Measurements from ENCODE around the gene NR1H2.

Gene NR1H2

DNA sequence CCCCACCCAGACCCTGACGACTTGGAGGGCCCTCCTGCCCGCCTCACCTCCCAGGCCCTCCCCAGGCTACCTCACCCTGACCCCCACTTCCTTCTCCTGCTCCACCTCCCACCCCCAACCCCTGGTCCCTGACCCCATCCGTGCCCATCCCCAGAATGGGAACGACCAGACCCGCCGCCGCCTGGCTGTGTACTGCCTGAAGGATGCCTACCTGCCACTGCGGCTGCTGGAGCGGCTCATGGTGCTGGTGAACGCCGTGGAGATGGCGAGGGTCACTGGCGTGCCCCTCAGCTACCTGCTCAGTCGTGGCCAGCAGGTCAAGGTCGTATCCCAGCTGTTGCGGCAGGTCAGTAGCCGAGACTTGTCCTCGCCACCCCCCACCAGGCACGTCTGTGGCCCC, 30.6 kb downstream of the NR1H2 start:
- no peak for DNase-seq (ENCODE audit: low spot score)
- TF ChIP-seq, protein P1, sequence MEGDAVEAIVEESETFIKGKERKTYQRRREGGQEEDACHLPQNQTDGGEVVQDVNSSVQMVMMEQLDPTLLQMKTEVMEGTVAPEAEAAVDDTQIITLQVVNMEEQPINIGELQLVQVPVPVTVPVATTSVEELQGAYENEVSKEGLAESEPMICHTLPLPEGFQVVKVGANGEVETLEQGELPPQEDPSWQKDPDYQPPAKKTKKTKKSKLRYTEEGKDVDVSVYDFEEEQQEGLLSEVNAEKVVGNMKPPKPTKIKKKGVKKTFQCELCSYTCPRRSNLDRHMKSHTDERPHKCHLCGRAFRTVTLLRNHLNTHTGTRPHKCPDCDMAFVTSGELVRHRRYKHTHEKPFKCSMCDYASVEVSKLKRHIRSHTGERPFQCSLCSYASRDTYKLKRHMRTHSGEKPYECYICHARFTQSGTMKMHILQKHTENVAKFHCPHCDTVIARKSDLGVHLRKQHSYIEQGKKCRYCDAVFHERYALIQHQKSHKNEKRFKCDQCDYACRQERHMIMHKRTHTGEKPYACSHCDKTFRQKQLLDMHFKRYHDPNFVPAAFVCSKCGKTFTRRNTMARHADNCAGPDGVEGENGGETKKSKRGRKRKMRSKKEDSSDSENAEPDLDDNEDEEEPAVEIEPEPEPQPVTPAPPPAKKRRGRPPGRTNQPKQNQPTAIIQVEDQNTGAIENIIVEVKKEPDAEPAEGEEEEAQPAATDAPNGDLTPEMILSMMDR (IDR thresholded peaks at IDR 0.05; ENCODE audit: borderline replicate concordance, control extremely low read depth, extremely low read depth, insufficient read depth, missing control alignments): no peak
- in situ Hi-C loops (cut with MboI; ENCODE audit: low sequenced_read_pairs, unreplicated experiment): no loop called here

DNA sequence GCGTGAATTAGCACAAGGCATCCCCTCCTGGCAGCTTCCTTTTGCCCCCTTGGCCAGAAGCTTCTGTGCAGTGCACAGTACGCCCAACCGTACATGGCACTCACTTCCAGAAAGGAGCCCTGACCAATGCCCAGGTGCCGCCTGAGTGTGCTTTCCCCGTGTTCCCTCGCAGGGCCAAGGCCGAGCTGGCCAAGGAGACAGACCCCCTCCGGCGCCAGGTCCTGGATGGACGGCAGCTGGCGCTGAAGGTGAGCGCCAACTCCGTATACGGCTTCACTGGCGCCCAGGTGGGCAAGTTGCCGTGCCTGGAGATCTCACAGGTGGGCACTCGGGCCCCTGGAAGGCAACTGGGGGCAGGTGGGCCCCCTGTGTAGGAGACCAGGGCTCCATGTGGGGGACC, 33.1 kb downstream of the NR1H2 start:
- in situ Hi-C loops (cut with MboI; ENCODE audit: low sequenced_read_pairs, unreplicated experiment): no loop called here
- TF ChIP-seq, protein P1 (IDR thresholded peaks at IDR 0.05; ENCODE audit: borderline replicate concordance, control extremely low read depth, extremely low read depth, insufficient read depth, missing control alignments): no peak
- no peak for DNase-seq (ENCODE audit: low spot score)

DNA sequence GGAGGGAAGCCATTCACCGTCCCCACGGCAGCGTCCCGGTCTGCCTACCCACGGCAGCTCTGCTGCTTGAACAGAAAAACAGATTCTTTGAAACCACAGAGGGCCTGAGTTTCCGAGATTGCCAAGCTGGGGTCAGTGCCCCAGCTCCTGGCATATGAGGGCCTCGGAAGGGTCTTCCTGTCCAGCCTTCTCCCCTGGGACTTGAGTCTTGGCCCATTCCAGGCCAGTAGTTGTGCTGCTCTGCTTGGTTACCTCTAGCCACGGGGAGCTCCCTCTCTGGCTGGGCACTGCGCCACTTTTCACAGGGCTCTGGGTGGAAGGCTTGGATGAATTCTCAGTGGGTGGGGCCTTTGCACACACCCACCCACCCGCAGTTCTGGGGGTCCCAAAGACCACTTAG, 33.9 kb downstream of the NR1H2 start:
- TF ChIP-seq, protein P1 (IDR thresholded peaks at IDR 0.05; ENCODE audit: borderline replicate concordance, control extremely low read depth, extremely low read depth, insufficient read depth, missing control alignments): no peak
- no peak for DNase-seq (ENCODE audit: low spot score)
- in situ Hi-C loops (cut with MboI; ENCODE audit: low sequenced_read_pairs, unreplicated experiment): no loop called here

DNA sequence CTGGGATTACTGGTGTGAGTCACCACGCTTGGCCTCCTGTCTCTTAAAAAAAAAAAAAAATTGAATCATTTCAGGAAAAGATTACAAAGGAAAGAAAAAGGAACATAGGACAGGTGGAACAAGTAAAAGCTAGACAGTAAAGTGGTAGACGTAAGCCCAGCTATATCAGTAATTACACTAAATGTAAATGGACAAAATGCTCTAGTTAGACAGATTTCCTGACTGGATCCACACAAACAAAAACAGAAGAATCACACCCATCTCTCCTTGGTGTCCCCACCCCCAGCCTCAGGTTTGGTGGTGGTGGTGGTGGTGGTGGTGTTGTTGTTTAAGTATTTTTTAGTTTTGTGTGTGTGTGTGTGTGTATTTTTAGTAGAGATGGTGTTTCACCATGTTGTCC, 36.2 kb downstream of the NR1H2 start:
- in situ Hi-C loops (cut with MboI; ENCODE audit: low sequenced_read_pairs, unreplicated experiment): no loop called here
- TF ChIP-seq, protein P1 (IDR thresholded peaks at IDR 0.05; ENCODE audit: borderline replicate concordance, control extremely low read depth, extremely low read depth, insufficient read depth, missing control alignments): no peak
- DNase-seq (ENCODE audit: low spot score): no peak

DNA sequence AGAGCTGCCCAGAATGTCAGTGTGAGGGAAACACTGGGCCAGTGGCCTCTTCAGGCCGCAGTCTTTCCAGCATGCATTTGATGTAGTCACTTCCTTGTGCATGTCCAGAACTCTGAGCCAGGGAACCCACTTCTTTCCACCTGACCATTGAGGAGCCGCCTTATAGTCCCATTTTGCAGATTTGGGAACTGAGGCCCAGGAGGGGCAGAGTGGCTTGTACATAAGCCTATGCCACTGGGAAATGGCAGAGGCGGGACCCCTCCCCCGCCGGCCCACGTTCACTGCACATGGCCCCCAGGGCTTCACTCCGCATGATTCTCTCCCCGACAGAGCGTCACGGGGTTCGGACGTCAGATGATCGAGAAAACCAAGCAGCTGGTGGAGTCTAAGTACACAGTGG, 36.8 kb downstream of the NR1H2 start:
- DNase-seq (ENCODE audit: low spot score): no peak
- TF ChIP-seq, protein P1 (IDR thresholded peaks at IDR 0.05; ENCODE audit: borderline replicate concordance, control extremely low read depth, extremely low read depth, insufficient read depth, missing control alignments): no peak
- in situ Hi-C loops (cut with MboI; ENCODE audit: low sequenced_read_pairs, unreplicated experiment): no loop called here

DNA sequence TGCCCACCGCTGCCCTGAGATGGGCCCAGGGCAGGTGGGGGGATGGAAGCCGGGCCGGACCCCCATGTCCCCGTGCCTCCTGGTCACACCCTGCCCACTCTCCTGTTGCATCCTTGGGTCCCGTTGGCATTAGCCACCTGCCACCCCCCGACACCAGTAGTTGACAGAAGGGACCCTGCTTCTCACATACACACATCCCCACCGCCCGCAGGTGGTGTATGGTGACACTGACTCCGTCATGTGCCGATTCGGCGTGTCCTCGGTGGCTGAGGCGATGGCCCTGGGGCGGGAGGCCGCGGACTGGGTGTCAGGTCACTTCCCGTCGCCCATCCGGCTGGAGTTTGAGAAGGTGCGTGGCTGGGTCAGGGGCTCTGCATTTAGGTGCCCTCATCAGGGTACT, 37.3 kb downstream of the NR1H2 start:
- no peak for DNase-seq (ENCODE audit: low spot score)
- in situ Hi-C loops (cut with MboI; ENCODE audit: low sequenced_read_pairs, unreplicated experiment): no loop called here
- TF ChIP-seq, protein P1 (IDR thresholded peaks at IDR 0.05; ENCODE audit: borderline replicate concordance, control extremely low read depth, extremely low read depth, insufficient read depth, missing control alignments): no peak

Measured in GM13976 (cell line).